NCI-H460 (cell line): ENCODE data around the gene ASB9. TPM values are rescaled to one million over a fixed set of nuclear protein-coding genes. Genes with fewer than 3 reads are reported as not detected.

Experiments
- DNase-seq: peaks from one replicate; pipeline ENCODE4 v3.0.0-alpha.2; 2016; ENCODE audit warnings: low read depth; ENCODE audit errors: extremely low read depth
- total RNA-seq: library from RNA; depleted of rRNA; stranded (reverse); fragments of >200 nt; shearing (Covaris generic); gene quantifications from 2 replicates; pipeline ENCODE4 v1.2.3, GENCODE V29; 2014; rRNA removed

ASB9 gene
- total RNA-seq, 1 experiment from 2014 or later = 28.4 TPM

- no peak for DNase-seq
Observed at GRCh38 chrX:15194146-15194545, 75.7 kb downstream of the ASB9 start.

Other genes with a start within 250 kb of the ASB9 start
- gene ASB11, start 45.6 kb upstream of the ASB9 start, total RNA-seq = not detected in 2 replicates
- gene PIGA, start 65.4 kb upstream of the ASB9 start, total RNA-seq = 19.9 and 23.9 TPM in 2 replicates
- gene VEGFD, start 114.3 kb upstream of the ASB9 start, total RNA-seq = 2.3 and 2.9 TPM in 2 replicates
- 179 and 186 TPM in 2 replicates for gene PIR, start 223.2 kb upstream of the ASB9 start, total RNA-seq
- not detected in 2 replicates for gene BMX, start 230.7 kb upstream of the ASB9 start, total RNA-seq